ENCODE results near the gene CMIP.
A peak's percentile ranks its signal among the peaks of the same experiment; 100 is the strongest.
"Not testable (repeated sequence)": the region's sequence is repeated elsewhere in the genome, so short reads cannot be mapped to it uniquely, and the experiment has no call there.

Gene CMIP

GRCh38 chr16:81403208-81403600 lies 41.4 kb upstream of the CMIP start:
- Histone ChIP-seq H3F3A (ENCODE audit: insufficient read depth) (no peaks in the 10 kb centered on the region), H3K27ac (ENCODE audit: low read depth, low read length) (no peak overlapping the region), H3K79me2 (ENCODE audit: insufficient read depth, low read length) (no peaks in the 10 kb centered on the region), H3K4me3 (ENCODE audit: insufficient read depth, low read length, poor library complexity, severe bottlenecking) (no peak overlapping the region), H3K9ac (ENCODE audit: low read length) (no peak overlapping the region), H3K27me3 (ENCODE audit: low read length) (no peaks in the 10 kb centered on the region), H4K20me1 (ENCODE audit: low read depth, low read length) (no peaks in the 10 kb centered on the region), H2AFZ (ENCODE audit: low read depth, low read length, severe bottlenecking) (no peak overlapping the region), H3K9me3 (ENCODE audit: insufficient read depth, low read length) (no peaks in the 10 kb centered on the region), H3K36me3 (ENCODE audit: low read length) (no peaks in the 10 kb centered on the region), H3K9me2 (replicated peaks; ENCODE audit: insufficient read depth, low read length) (no peaks in the 10 kb centered on the region), H3K4me2 (ENCODE audit: low read depth, low read length, poor library complexity, severe bottlenecking) (peak overlapping the region; percentile 45)
- no peak for TF ChIP-seq EZH2phosphoT487 (conservative IDR thresholded peaks at IDR 0.05; ENCODE audit: low read length)
- TF ChIP-seq CTCF (IDR thresholded peaks at IDR 0.05; ENCODE audit: insufficient read depth, low read length, poor library complexity, severe bottlenecking) = no peak

- peak overlapping the region; percentile 52 for H2AFZ ChIP-seq (ENCODE audit: low read depth, low read length, severe bottlenecking)
- no peaks in the 10 kb centered on the region for H3F3A ChIP-seq (ENCODE audit: insufficient read depth)
- H3K4me2 ChIP-seq (ENCODE audit: low read depth, low read length, poor library complexity, severe bottlenecking) = peak overlapping the region; percentile 45
- H3K36me3 ChIP-seq (ENCODE audit: low read length) = no peaks in the 10 kb centered on the region
- H3K27me3 ChIP-seq (ENCODE audit: low read length) = no peaks in the 10 kb centered on the region
- peak overlapping the region; percentile 23; the same call in 1 of the 2 replicates for H3K9ac ChIP-seq (ENCODE audit: low read length)
- TF ChIP-seq CTCF (IDR thresholded peaks at IDR 0.05; ENCODE audit: insufficient read depth, low read length, poor library complexity, severe bottlenecking) = peak; percentile 87
- TF ChIP-seq EZH2phosphoT487 (conservative IDR thresholded peaks at IDR 0.05; ENCODE audit: low read length) = no peak
- no peaks in the 10 kb centered on the region for H3K9me3 ChIP-seq (ENCODE audit: insufficient read depth, low read length)
- H3K4me3 ChIP-seq (ENCODE audit: insufficient read depth, low read length, poor library complexity, severe bottlenecking) = peak overlapping the region; percentile 29
- no peaks in the 10 kb centered on the region for H3K79me2 ChIP-seq (ENCODE audit: insufficient read depth, low read length)
- H3K9me2 ChIP-seq (replicated peaks; ENCODE audit: insufficient read depth, low read length) = no peaks in the 10 kb centered on the region
- H4K20me1 ChIP-seq (ENCODE audit: low read depth, low read length) = no peaks in the 10 kb centered on the region
- H3K27ac ChIP-seq (ENCODE audit: low read depth, low read length) = no peak overlapping the region
Observed at GRCh38 chr16:81403601-81404391, 40.8 kb upstream of the CMIP start.

GRCh38 chr16:81405002-81405401 lies 39.6 kb upstream of the CMIP start:
- H3K27ac ChIP-seq (ENCODE audit: low read depth, low read length); H3K79me2 ChIP-seq (ENCODE audit: insufficient read depth, low read length); H3K27me3 ChIP-seq (ENCODE audit: low read length); H3F3A ChIP-seq (ENCODE audit: insufficient read depth); H3K4me3 ChIP-seq (ENCODE audit: insufficient read depth, low read length, poor library complexity, severe bottlenecking); H3K4me2 ChIP-seq (ENCODE audit: low read depth, low read length, poor library complexity, severe bottlenecking); H3K36me3 ChIP-seq (ENCODE audit: low read length); H2AFZ ChIP-seq (ENCODE audit: low read depth, low read length, severe bottlenecking); H3K9ac ChIP-seq (ENCODE audit: low read length); H3K9me2 ChIP-seq (replicated peaks; ENCODE audit: insufficient read depth, low read length); H3K9me3 ChIP-seq (ENCODE audit: insufficient read depth, low read length); H4K20me1 ChIP-seq (ENCODE audit: low read depth, low read length): not testable (repeated sequence)

- Histone ChIP-seq H3K9me2 (replicated peaks; ENCODE audit: insufficient read depth, low read length) (no peaks in the 10 kb centered on the region), H4K20me1 (ENCODE audit: low read depth, low read length) (no peaks in the 10 kb centered on the region), H3K36me3 (ENCODE audit: low read length) (no peaks in the 10 kb centered on the region), H3K4me2 (ENCODE audit: low read depth, low read length, poor library complexity, severe bottlenecking) (no peak overlapping the region), H3K9ac (ENCODE audit: low read length) (no peak overlapping the region), H3K9me3 (ENCODE audit: insufficient read depth, low read length) (no peaks in the 10 kb centered on the region), H2AFZ (ENCODE audit: low read depth, low read length, severe bottlenecking) (no peak overlapping the region), H3K4me3 (ENCODE audit: insufficient read depth, low read length, poor library complexity, severe bottlenecking) (no peak overlapping the region), H3K27me3 (ENCODE audit: low read length) (no peaks in the 10 kb centered on the region), H3K79me2 (ENCODE audit: insufficient read depth, low read length) (no peaks in the 10 kb centered on the region), H3K27ac (ENCODE audit: low read depth, low read length) (no peak overlapping the region), H3F3A (ENCODE audit: insufficient read depth) (no peaks in the 10 kb centered on the region)
- no peak for TF ChIP-seq CTCF (IDR thresholded peaks at IDR 0.05; ENCODE audit: insufficient read depth, low read length, poor library complexity, severe bottlenecking)
- no peak for TF ChIP-seq EZH2phosphoT487 (conservative IDR thresholded peaks at IDR 0.05; ENCODE audit: low read length)
Observed at GRCh38 chr16:81405702-81406113, 38.9 kb upstream of the CMIP start.
